Upper lobe of left lung (tissue), 6 donors: ENCODE measurements around the gene ITPR2. TPM values are rescaled to one million over a fixed set of nuclear protein-coding genes. Genes with fewer than 3 reads are reported as not detected.

Source experiments
- ATAC-seq, 2 donors: fragments of 200-7000 bp; cut with Tn5 transposase; one replicate each; pipeline ENCODE4 v1.9.1; 2022; ENCODE audit warnings: mild to moderate bottlenecking in 2 of 2, moderate library complexity in 2 of 2; ENCODE audit not compliant: low FRiP score in 2 of 2
- DNase-seq, 2 donors: peaks; one replicate each; pipeline ENCODE4 v3.0.0-alpha.2; 2019 to 2020
- H3K27ac ChIP-seq, 4 donors: fragments of 200-600 bp; sonication (generic); one replicate each; pipeline ENCODE4 v1.5.1; 2016 to 2019
- H3K27me3 ChIP-seq, 4 donors: fragments of 200-600 bp; sonication (generic); one replicate each; pipeline ENCODE4 v1.5.1; 2017 to 2019
- H3K36me3 ChIP-seq, 4 donors: fragments of 200-600 bp; sonication (generic); one replicate each; pipeline ENCODE4 v1.5.1; 2016 to 2019
- H3K4me1 ChIP-seq, 4 donors: fragments of 200-600 bp; sonication (generic); one replicate each; pipeline ENCODE4 v1.5.1; 2018 to 2019
- H3K4me3 ChIP-seq, 4 donors: fragments of 200-600 bp; sonication (generic); one replicate each; pipeline ENCODE4 v1.5.1; 2017 to 2019; ENCODE audit warnings: mild to moderate bottlenecking in 2 of 4, moderate library complexity in 1 of 4
- H3K9me3 ChIP-seq, 4 donors: fragments of 200-600 bp; sonication (generic); one replicate each; pipeline ENCODE4 v1.5.1; 2018 to 2019
- EP300 ChIP-seq, 4 donors: sonication (generic); formaldehyde crosslinking; IDR thresholded peaks; one replicate each; pipeline ENCODE4 v1.5.1; 2017; ENCODE audit warnings: antibody characterized with exemption in 4 of 4, control low read depth in 2 of 4
- POLR2A ChIP-seq, 4 donors: fragments of 450-650 bp; IDR thresholded peaks; one replicate each; pipeline ENCODE4 v1.5.1; 2016 to 2017; ENCODE audit warnings: antibody characterized with exemption in 4 of 4, mild to moderate bottlenecking in 2 of 4
- POLR2AphosphoS5 ChIP-seq, 2 donors: sonication (generic); formaldehyde crosslinking; IDR thresholded peaks; one replicate each; pipeline ENCODE4 v1.5.1; 2017; ENCODE audit warnings: antibody characterized with exemption in 2 of 2
- WGBS, 2 donors: methylation state at CpG; one replicate each; pipeline ENCODE4 v1.1.5; 2017 to 2018; 5-methylcytosine and 5-hydroxymethylcytosine counted together
- total RNA-seq, 6 donors: library from RNA; depleted of rRNA in 4 of 6; stranded (reverse); fragments of >200 nt in 4 of 6; gene quantifications; one replicate each; pipeline versions ENCODE4 v1.1.0 to v1.2.1, GENCODE V29; 2016 to 2021
- TF ChIP-seq, protein P1 (sequence below), 6 experiments: fragments of 450-650 bp in 4 of 6; fragments of 200-600 bp in 2 of 6; sonication (generic) in 2 of 6; IDR thresholded peaks; one replicate each; pipeline ENCODE4 v1.5.1; 2016 to 2019; ENCODE audit warnings: antibody characterized with exemption in 6 of 6
- donor health status: DM: no; HTN: no; CAD: no; lungs with moderate emphysema.
- donor health status: DM: no; HTN: yes; CAD: no; lungs with severe emphysema.

The ITPR2 gene
- total RNA-seq, 6 donors from 2014 or later, result 35.5 to 115 (median 45.0) TPM

DNA sequence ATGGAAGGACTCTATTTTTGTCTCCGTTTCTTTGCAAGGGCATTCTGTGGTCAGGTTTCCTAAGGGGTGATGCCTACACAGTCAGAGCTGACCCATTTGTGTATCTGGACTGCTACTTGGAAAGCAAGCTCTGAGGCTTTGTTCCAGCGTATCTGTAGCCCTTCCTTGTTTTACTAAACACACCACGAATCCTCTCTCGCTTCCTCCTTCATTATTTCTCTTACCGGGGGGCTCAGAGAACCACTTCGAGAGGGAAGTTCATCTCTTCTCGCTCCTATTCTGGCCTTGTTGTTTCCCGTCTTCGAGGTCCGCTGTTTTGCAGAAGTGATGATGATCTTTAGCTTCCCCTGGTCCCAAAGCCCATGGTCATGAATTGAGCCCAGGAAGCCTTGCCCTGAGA lies 472.9 kb downstream of the ITPR2 start:
- Histone ChIP-seq H3K36me3 (no peaks in the 10 kb centered on the region), H3K4me3 (no peak overlapping the region), H3K9me3 (no peaks in the 10 kb centered on the region), H3K4me1 (no peaks in the 10 kb centered on the region), H3K27ac (peak overlapping the region in 1 of 4 donors; percentile 17), H3K27me3 (no peaks in the 10 kb centered on the region)
- ATAC-seq, result peak in 1 of 2 donors; percentile 62
- DNase-seq, result no peak
- WGBS, 2 donors, result 73 to 85% methylated on average over 10 of the region's 10 CpGs
- TF ChIP-seq POLR2A (IDR thresholded peaks at IDR 0.05), result peak in 1 of 4 donors; percentile 12
- TF ChIP-seq POLR2AphosphoS5 (IDR thresholded peaks at IDR 0.05), result no peak

DNA sequence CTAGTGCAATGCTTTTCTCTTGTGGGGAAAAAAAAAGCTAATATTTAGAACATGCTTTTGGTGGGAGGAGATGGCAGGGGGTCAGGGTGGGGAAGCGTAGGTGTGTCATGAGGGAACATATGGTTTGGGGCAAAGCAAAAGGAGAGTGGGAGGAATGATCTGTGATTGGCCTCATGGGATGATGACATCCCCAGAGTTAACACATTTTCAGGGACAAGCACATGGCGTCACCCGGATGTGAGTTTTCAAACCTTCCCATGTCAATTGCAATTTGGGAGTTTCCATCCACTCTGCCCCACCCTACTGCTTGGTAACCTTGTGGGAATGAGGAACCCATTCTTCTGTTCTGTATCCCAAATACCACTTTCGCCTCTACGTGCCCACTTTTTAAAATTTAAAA lies 473.4 kb downstream of the ITPR2 start:
- Histone ChIP-seq H3K36me3 (no peaks in the 10 kb centered on the region), H3K9me3 (no peaks in the 10 kb centered on the region), H3K4me1 (no peaks in the 10 kb centered on the region), H3K4me3 (no peak overlapping the region), H3K27me3 (no peaks in the 10 kb centered on the region), H3K27ac (peak overlapping the region in 1 of 4 donors; percentile 17)
- DNase-seq, result peak in 1 of 2 donors; percentile 23
- ATAC-seq, result peak in 1 of 2 donors; percentile 56
- 88 to 94% methylated on average over 5 of the region's 5 CpGs for WGBS, 2 donors
- TF ChIP-seq, protein P1, sequence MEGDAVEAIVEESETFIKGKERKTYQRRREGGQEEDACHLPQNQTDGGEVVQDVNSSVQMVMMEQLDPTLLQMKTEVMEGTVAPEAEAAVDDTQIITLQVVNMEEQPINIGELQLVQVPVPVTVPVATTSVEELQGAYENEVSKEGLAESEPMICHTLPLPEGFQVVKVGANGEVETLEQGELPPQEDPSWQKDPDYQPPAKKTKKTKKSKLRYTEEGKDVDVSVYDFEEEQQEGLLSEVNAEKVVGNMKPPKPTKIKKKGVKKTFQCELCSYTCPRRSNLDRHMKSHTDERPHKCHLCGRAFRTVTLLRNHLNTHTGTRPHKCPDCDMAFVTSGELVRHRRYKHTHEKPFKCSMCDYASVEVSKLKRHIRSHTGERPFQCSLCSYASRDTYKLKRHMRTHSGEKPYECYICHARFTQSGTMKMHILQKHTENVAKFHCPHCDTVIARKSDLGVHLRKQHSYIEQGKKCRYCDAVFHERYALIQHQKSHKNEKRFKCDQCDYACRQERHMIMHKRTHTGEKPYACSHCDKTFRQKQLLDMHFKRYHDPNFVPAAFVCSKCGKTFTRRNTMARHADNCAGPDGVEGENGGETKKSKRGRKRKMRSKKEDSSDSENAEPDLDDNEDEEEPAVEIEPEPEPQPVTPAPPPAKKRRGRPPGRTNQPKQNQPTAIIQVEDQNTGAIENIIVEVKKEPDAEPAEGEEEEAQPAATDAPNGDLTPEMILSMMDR (IDR thresholded peaks at IDR 0.05), result no peak
- TF ChIP-seq EP300 (IDR thresholded peaks at IDR 0.05) (peak in 1 of 4 donors; percentile 72), POLR2AphosphoS5 (IDR thresholded peaks at IDR 0.05) (peak in 1 of 2 donors; percentile 26)

- TF ChIP-seq POLR2A (IDR thresholded peaks at IDR 0.05) (no peak), EP300 (IDR thresholded peaks at IDR 0.05) (no peak), POLR2AphosphoS5 (IDR thresholded peaks at IDR 0.05) (no peak)
- TF ChIP-seq, protein P1 (IDR thresholded peaks at IDR 0.05), result no peak
- Histone ChIP-seq H3K27me3 (no peaks in the 10 kb centered on the region), H3K9me3 (no peaks in the 10 kb centered on the region), H3K36me3 (no peaks in the 10 kb centered on the region), H3K4me1 (no peaks in the 10 kb centered on the region), H3K4me3 (no peak overlapping the region), H3K27ac (no peak overlapping the region)
- DNase-seq (no peak), ATAC-seq (peak in 1 of 2 donors; percentile 17)
Measured at GRCh38 chr12:26358651-26359050, 474.3 kb downstream of the ITPR2 start.

GRCh38 chr12:26347300-26347699 lies 485.7 kb downstream of the ITPR2 start:
- 95 to 100% methylated on average over 1 of the region's 1 CpG for WGBS, 2 donors

GRCh38 chr12:26346736-26347135 lies 486.3 kb downstream of the ITPR2 start:
- Histone ChIP-seq H3K4me1 (no peaks in the 10 kb centered on the region), H3K4me3 (no peak overlapping the region), H3K27ac (no peak overlapping the region), H3K9me3 (no peaks in the 10 kb centered on the region), H3K36me3 (no peaks in the 10 kb centered on the region), H3K27me3 (no peaks in the 10 kb centered on the region)
- TF ChIP-seq POLR2A (IDR thresholded peaks at IDR 0.05), result no peak
- TF ChIP-seq, protein P1 (IDR thresholded peaks at IDR 0.05), result no peak
- no peak for TF ChIP-seq EP300 (IDR thresholded peaks at IDR 0.05)
- TF ChIP-seq POLR2AphosphoS5 (IDR thresholded peaks at IDR 0.05), result no peak
- ATAC-seq (no peak), DNase-seq (no peak)
- WGBS, 2 donors, result 58 to 62% methylated on average over 3 of the region's 3 CpGs

More at GRCh38 chr12:26347300-26347699, 485.7 kb downstream of the ITPR2 start:
- H3K27ac ChIP-seq, result no peak overlapping the region
- H3K36me3 ChIP-seq, result no peaks in the 10 kb centered on the region
- no peaks in the 10 kb centered on the region for H3K4me1 ChIP-seq
- H3K9me3 ChIP-seq, result no peaks in the 10 kb centered on the region
- no peaks in the 10 kb centered on the region for H3K27me3 ChIP-seq
- DNase-seq, result no peak
- TF ChIP-seq POLR2A (IDR thresholded peaks at IDR 0.05), result no peak
- TF ChIP-seq POLR2AphosphoS5 (IDR thresholded peaks at IDR 0.05), result no peak
- TF ChIP-seq EP300 (IDR thresholded peaks at IDR 0.05), result no peak
- TF ChIP-seq, protein P1 (IDR thresholded peaks at IDR 0.05), result no peak
- no peak for ATAC-seq
- no peak overlapping the region for H3K4me3 ChIP-seq
